Activated T-cell treated with anti-CD3 and anti-CD28 coated beads for 24 hours (primary cell): Measurements from ENCODE around the gene OLFM2.
"Not testable (repeated sequence)": the region's sequence is repeated elsewhere in the genome, so short reads cannot be mapped to it uniquely, and the experiment has no call there.

Source experiments
- DNase-seq: peaks from one replicate; pipeline ENCODE4 v3.0.0-alpha.2; 2020; ENCODE audit warnings: low read depth

Gene OLFM2

GRCh38 chr19:9936326-9937000 is at the start of gene OLFM2:
OLFM2 (minus strand) TSS chr19:9936515; CDS start chr19:9936366, 149 bp downstream.
- DNase-seq = no peak

- no peak for DNase-seq
Observed at GRCh38 chr19:9981406-9982260, 45.3 kb upstream of the OLFM2 start.

GRCh38 chr19:9972103-9972502 is 35.8 kb upstream of the OLFM2 start:
- no peak for DNase-seq

- DNase-seq = no peak
Observed at GRCh38 chr19:9971166-9971897, 35.0 kb upstream of the OLFM2 start.

GRCh38 chr19:9970481-9970880 is 34.2 kb upstream of the OLFM2 start:
- DNase-seq = no peak

- DNase-seq = no peak
Observed at GRCh38 chr19:9969688-9969975, 33.3 kb upstream of the OLFM2 start.

GRCh38 chr19:9968820-9969687 is 32.7 kb upstream of the OLFM2 start:
- DNase-seq = no peak

GRCh38 chr19:9967326-9967725 is 31.0 kb upstream of the OLFM2 start:
- DNase-seq = no peak

- no peak for DNase-seq
Observed at GRCh38 chr19:9966448-9966847, 30.1 kb upstream of the OLFM2 start.

GRCh38 chr19:9966024-9966423 is 29.7 kb upstream of the OLFM2 start:
- no peak for DNase-seq

- DNase-seq = no peak
Observed at GRCh38 chr19:9962623-9963290, 26.4 kb upstream of the OLFM2 start.

GRCh38 chr19:9961103-9961502 is 24.8 kb upstream of the OLFM2 start:
- DNase-seq = no peak

- no peak for DNase-seq
Observed at GRCh38 chr19:9958379-9958821, 22.1 kb upstream of the OLFM2 start.

- DNase-seq = no peak
Observed at GRCh38 chr19:9956956-9957355, 20.6 kb upstream of the OLFM2 start.

- DNase-seq = no peak
Observed at GRCh38 chr19:9953802-9954542, 17.7 kb upstream of the OLFM2 start.

GRCh38 chr19:9952276-9952675 is 16.0 kb upstream of the OLFM2 start:
- no peak for DNase-seq

GRCh38 chr19:9947441-9947840 is 11.1 kb upstream of the OLFM2 start:
- DNase-seq = no peak

GRCh38 chr19:9946528-9947125 is 10.3 kb upstream of the OLFM2 start:
- DNase-seq = not testable (repeated sequence)

- DNase-seq = no peak
Observed at GRCh38 chr19:9945319-9945966, 9.1 kb upstream of the OLFM2 start.

GRCh38 chr19:9943744-9944143 is 7.4 kb upstream of the OLFM2 start:
- no peak for DNase-seq
